GM21619 (cell line): ENCODE results near the gene PRTG.
A peak's percentile ranks its signal among the peaks of the same experiment; 100 is the strongest.
"Not testable (repeated sequence)": the region's sequence is repeated elsewhere in the genome, so short reads cannot be mapped to it uniquely, and the experiment has no call there.

Experiments
- ATAC-seq: cut with Tn5 transposase; IDR thresholded peaks from one replicate; pipeline ENCODE4 v1.9.1; 2021; ENCODE audit not compliant: unreplicated experiment

Gene PRTG

GRCh38 chr15:55649058-55649423 is 93.9 kb downstream of the PRTG start:
- no peak for ATAC-seq

- ATAC-seq: no peak
Observed at GRCh38 chr15:55638764-55639163, 104.2 kb downstream of the PRTG start.

- ATAC-seq: no peak
Observed at GRCh38 chr15:55637086-55637485, 105.9 kb downstream of the PRTG start.

- ATAC-seq: no peak
Observed at GRCh38 chr15:55633731-55634130, 109.2 kb downstream of the PRTG start.

GRCh38 chr15:55632434-55632833 is 110.5 kb downstream of the PRTG start:
- ATAC-seq: no peak

- no peak for ATAC-seq
Observed at GRCh38 chr15:55630858-55631257, 112.1 kb downstream of the PRTG start.

DNA sequence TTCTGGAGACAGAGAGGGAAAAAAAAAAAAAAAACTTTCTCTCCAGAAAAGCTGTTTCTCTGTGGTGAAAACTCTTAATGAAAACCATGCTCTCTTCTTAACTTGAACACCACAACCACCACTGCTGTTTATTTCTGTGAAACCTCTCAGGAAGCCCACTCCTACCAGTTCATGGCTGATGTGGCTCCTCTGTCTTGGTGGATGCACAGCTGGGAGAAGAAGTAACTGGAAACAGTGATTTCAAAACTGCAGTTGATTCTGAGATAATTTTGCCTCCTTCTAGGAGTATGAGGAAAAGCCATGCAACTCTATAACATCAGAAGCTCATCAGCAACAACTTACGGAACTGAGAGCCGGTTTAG is 114.6 kb downstream of the PRTG start:
- no peak for ATAC-seq

DNA sequence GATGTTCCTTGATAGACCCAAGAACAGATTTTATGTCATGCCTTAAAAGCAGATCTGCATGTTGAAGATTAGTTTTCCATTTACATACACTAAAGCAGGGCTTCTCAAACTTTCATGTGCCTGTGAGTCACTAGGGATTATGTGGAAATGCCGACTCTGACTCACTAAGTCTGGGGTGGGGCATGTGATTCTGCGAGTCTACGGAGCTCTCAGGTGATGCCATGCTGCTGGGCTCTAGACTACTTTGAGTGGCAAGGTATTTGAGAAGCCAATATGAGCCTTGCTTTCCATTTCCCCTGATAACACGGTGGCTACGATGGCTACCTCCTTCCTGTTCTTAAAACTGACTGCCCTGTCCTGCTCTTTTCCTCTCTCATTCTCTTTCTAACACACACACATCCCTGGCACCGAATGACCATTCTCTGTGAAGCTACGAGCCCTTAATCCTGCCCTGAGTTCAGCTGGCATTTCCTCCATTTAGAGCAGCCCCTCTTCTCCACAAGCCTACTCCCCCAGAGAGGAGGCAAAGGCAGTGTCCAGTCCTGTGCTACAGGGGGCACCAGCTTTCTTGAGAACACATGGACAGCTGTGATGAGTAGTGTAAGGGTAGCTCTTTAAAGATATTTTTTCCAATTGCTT is 115.1 kb downstream of the PRTG start:
- ATAC-seq: no peak

DNA sequence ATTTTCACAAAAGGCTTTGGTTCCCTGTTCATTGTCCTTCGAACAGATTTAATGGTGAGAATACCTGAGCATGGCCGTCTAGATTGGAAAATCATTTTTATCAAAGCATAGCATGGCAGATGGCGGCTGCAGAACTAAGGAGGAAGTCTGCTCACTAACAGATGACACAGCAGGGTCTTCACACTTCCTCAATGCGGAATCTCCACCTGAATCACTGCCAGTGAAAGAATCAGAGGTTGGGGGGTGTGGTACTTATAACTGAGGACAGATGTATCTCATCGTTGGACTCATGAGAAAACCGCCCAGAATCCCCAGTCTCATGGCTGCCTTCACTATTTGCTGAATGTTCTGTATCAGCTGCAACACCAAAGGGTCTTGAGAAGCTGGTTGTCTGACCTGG is 123.2 kb downstream of the PRTG start:
- ATAC-seq: no peak

DNA sequence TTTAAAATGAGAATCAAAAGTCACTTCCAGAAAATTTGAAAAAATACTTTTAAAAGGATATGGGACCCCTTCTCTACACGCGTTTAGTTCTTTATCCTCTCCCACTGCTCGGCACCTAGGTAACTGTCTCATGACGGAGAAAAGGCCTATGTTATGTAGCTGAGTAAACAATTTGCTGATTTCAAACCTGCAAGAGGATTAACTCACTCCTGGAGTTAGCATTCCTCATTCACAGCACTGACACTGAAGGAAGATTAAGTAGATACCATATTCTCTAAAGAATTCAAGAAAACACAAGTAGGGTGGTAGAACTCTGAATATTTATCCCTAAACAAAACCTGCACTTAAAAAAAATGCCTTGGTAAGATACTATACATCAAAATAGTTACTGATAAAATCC is 124.6 kb downstream of the PRTG start:
- ATAC-seq: no peak

GRCh38 chr15:55615445-55615844 is 127.5 kb downstream of the PRTG start:
- no peak for ATAC-seq

- ATAC-seq: no peak
Observed at GRCh38 chr15:55613727-55614126, 129.2 kb downstream of the PRTG start.

GRCh38 chr15:55606214-55606613 is 136.7 kb downstream of the PRTG start:
- ATAC-seq: no peak

DNA sequence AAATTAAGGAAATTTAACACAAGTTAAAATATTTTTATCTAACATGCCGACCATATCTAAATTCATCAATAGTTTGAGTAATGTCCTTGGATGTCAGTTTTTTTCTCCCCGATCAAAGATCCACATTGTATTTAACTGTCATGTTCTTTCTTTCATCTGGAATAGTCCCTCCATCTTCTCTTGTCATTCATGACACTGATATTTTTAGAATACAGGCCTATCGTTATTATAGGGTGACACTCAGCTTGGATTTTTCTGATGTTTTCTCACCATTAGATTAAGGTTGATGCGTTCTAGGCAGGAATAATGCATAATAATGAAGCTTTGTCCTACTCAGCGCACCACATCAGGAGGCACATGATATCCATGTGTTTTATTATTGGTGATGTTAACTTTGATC is 141.6 kb downstream of the PRTG start:
- no peak for ATAC-seq

DNA sequence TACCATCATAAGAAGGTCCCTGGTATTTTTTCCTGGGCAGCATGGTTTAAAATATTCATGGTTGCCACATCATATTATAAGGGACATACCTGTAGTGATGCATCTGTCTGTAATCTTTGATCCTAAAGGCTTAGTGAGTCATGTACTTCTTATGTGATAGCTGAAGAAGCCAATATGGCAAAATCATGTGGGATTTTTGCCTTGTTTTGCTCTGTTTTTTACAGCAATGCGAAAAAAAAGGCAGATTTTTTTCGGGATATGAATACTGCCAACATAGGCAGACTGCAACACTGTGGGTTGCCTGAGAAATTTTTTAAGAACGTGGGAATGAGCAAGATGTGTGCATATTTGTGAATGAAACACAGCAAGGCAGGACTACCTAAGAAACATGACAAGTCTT is 143.5 kb downstream of the PRTG start:
- ATAC-seq: no peak

GRCh38 chr15:55593019-55593418 is 149.9 kb downstream of the PRTG start:
- ATAC-seq: not testable (repeated sequence)

DNA sequence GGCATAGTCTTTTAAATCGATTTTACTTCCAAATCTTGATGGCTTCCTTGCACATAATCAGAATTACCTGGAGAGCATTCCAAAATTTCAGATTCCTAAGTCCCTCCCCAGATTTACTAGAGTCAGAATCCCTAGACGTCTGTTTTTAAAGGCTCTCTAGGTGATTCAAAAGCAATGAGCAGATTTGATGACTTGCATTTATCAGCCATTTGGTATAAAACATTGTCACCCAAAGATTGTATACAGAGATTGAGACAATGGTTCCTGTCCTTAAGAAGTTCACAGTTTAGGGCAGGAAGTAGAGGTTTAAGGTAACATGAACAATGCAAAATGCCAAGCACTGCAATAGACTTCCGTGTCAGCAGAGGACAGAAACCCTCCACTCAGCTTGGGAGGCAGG is 152.2 kb downstream of the PRTG start:
- ATAC-seq: no peak

GRCh38 chr15:55589287-55589686 is 153.7 kb downstream of the PRTG start:
- no peak for ATAC-seq

- no peak for ATAC-seq
Observed at GRCh38 chr15:55588815-55589115, 154.2 kb downstream of the PRTG start.

GRCh38 chr15:55588070-55588814 is 154.7 kb downstream of the PRTG start, which contains the start of gene PYGO1:
Gene PYGO1, minus strand, starts transcription at chr15:55588345. Its CDS starts 462 bp downstream, at chr15:55587883.
- peak; percentile 59 for ATAC-seq

DNA sequence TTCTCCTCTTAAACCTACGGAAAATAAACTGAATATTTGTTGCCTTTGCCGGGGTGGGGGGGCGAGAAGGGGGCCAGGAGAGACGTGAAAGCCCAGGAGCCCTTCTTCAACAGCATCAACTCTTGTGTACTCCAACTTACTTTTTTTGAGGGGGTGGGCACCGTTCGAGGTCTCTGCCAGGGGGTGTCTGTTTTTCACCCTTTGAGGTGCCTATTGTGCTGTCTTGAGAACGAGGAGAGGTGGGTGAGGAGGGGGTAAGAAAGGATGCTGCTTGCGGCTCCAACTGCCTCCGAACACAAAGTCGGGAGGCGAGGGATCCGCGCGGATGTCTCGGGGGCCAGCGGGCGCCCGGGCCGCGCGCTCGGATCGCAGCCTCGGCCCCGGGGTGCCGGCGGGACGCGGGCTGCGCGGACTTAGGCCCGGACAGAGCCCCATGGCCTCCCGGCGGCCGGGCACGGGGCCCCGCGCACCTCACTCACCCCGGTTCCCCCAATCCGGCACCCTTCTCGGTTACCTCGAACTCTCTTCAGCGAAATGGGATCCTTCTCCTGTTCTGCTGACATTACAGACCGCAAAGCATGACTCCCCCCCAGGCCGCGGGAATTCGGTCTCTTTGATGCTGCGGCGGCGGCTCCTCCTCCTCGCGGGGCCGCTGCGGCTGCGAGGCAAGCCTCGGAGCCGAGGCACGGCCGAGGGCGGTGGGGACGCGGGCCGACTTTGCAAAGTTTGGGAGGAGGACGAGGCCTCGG is 155.5 kb downstream of the PRTG start:
- ATAC-seq: peak; percentile 11

- ATAC-seq: no peak
Observed at GRCh38 chr15:55586808-55587207, 156.1 kb downstream of the PRTG start.
